Activated naive CD8-positive, alpha-beta T cell treated with anti-CD3 and anti-CD28 coated beads, Interleukin-2, amount 50 U/mL, for 24 hours (primary cell): Measurements from ENCODE around the gene PPP1R16B.

ENCODE experiments used
- ATAC-seq: fragments of 150-1000 bp; cut with Tn5 transposase; one replicate; pipeline ENCODE4 v1.10.0; 2021
- DNase-seq: peaks from one replicate; pipeline ENCODE4 v3.0.0; 2021
- H3K27ac Mint-ChIP-seq: one replicate; pipeline ENCODE4 v1.8.0; 2021; ENCODE audit warnings: mild to moderate bottlenecking, mixed read lengths
- H3K27me3 Mint-ChIP-seq: one replicate; pipeline ENCODE4 v1.8.0; 2021; ENCODE audit warnings: mixed read lengths
- H3K36me3 Mint-ChIP-seq: one replicate; pipeline ENCODE4 v1.8.0; 2021; ENCODE audit warnings: low read depth, mixed read lengths
- H3K4me1 Mint-ChIP-seq: one replicate; pipeline ENCODE4 v1.8.0; 2021; ENCODE audit warnings: mixed read lengths
- H3K4me3 Mint-ChIP-seq: one replicate; pipeline ENCODE4 v1.8.0; 2021; ENCODE audit warnings: mild to moderate bottlenecking, moderate library complexity, mixed read lengths
- H3K9me3 Mint-ChIP-seq: one replicate; pipeline ENCODE4 v1.8.0; 2021; ENCODE audit warnings: mixed read lengths

PPP1R16B gene

GRCh38 chr20:38917657-38918056 lies 112.2 kb downstream of the PPP1R16B start:
- no peaks in the 10 kb centered on the region for H3K9me3 Mint-ChIP-seq
- H3K36me3 Mint-ChIP-seq, result peaks cover 36% of the 10 kb centered on the region
- no peaks in the 10 kb centered on the region for H3K4me1 Mint-ChIP-seq
- no peak overlapping the region for H3K4me3 Mint-ChIP-seq
- no peak for ATAC-seq
- no peak overlapping the region for H3K27ac Mint-ChIP-seq
- H3K27me3 Mint-ChIP-seq, result no peaks in the 10 kb centered on the region
- DNase-seq, result no peak

- no peaks in the 10 kb centered on the region for H3K9me3 Mint-ChIP-seq
- no peak overlapping the region for H3K27ac Mint-ChIP-seq
- H3K4me3 Mint-ChIP-seq, result no peak overlapping the region
- no peaks in the 10 kb centered on the region for H3K27me3 Mint-ChIP-seq
- peaks cover 34% of the 10 kb centered on the region for H3K36me3 Mint-ChIP-seq
- ATAC-seq, result no peak
- DNase-seq, result no peak
- no peaks in the 10 kb centered on the region for H3K4me1 Mint-ChIP-seq
Measured at GRCh38 chr20:38918172-38918571, 112.7 kb downstream of the PPP1R16B start.

- Mint-ChIP-seq H3K4me3 (no peak overlapping the region), H3K4me1 (no peaks in the 10 kb centered on the region), H3K9me3 (no peaks in the 10 kb centered on the region), H3K36me3 (peaks cover 33% of the 10 kb centered on the region), H3K27ac (no peak overlapping the region), H3K27me3 (no peaks in the 10 kb centered on the region)
- DNase-seq (no peak), ATAC-seq (no peak)
Measured at GRCh38 chr20:38919683-38920082, 114.2 kb downstream of the PPP1R16B start.

- H3K9me3 Mint-ChIP-seq, result no peaks in the 10 kb centered on the region
Measured at GRCh38 chr20:38920411-38920810, 114.9 kb downstream of the PPP1R16B start.

GRCh38 chr20:38920851-38921250 lies 115.4 kb downstream of the PPP1R16B start:
- Mint-ChIP-seq H3K27me3 (no peaks in the 10 kb centered on the region), H3K4me1 (peaks cover 10% of the 10 kb centered on the region), H3K36me3 (peaks cover 23% of the 10 kb centered on the region), H3K27ac (no peak overlapping the region), H3K9me3 (no peaks in the 10 kb centered on the region), H3K4me3 (no peak overlapping the region)
- DNase-seq (no peak), ATAC-seq (no peak)

More at GRCh38 chr20:38920411-38920810, 114.9 kb downstream of the PPP1R16B start:
- Mint-ChIP-seq H3K36me3 (peaks cover 28% of the 10 kb centered on the region), H3K4me1 (peaks cover 5% of the 10 kb centered on the region), H3K27ac (no peak overlapping the region), H3K27me3 (no peaks in the 10 kb centered on the region), H3K4me3 (no peak overlapping the region)
- ATAC-seq (no peak), DNase-seq (no peak)

- Mint-ChIP-seq H3K36me3 (peaks cover 17% of the 10 kb centered on the region), H3K4me3 (peak overlapping the region; percentile 21), H3K4me1 (peaks cover 28% of the 10 kb centered on the region), H3K27me3 (no peaks in the 10 kb centered on the region), H3K27ac (peak overlapping the region; percentile 1), H3K9me3 (no peaks in the 10 kb centered on the region)
- DNase-seq, result no peak
- no peak for ATAC-seq
Measured at GRCh38 chr20:38924718-38925117, 119.2 kb downstream of the PPP1R16B start.

- Mint-ChIP-seq H3K4me3 (peak within 1 kb of the TSS; percentile 83), H3K9me3 (no peaks in the 10 kb centered on the region), H3K27ac (peak within 1 kb of the TSS; percentile 54), H3K4me1 (peaks cover 31% of the 10 kb centered on the region), H3K36me3 (peaks cover 19% of the 10 kb centered on the region), H3K27me3 (no peaks in the 10 kb centered on the region)
- ATAC-seq (peak; percentile 92), DNase-seq (peak; percentile 95)
Measured at GRCh38 chr20:38926142-38926933, 120.8 kb downstream of the PPP1R16B start, which contains the start of gene FAM83D. TSS of gene FAM83D (plus strand) at chr20:38926417. CDS start at chr20:38926443, 26 bp downstream.

- Mint-ChIP-seq H3K27me3 (no peaks in the 10 kb centered on the region), H3K27ac (no peak overlapping the region), H3K9me3 (no peaks in the 10 kb centered on the region), H3K36me3 (peaks cover 19% of the 10 kb centered on the region), H3K4me1 (peaks cover 31% of the 10 kb centered on the region), H3K4me3 (peak overlapping the region; percentile 83)
- DNase-seq, result no peak
- ATAC-seq, result no peak
Measured at GRCh38 chr20:38926934-38927616, 121.6 kb downstream of the PPP1R16B start.

- H3K27ac Mint-ChIP-seq, result peak overlapping the region; percentile 46
- DNase-seq (no peak), ATAC-seq (no peak)
- H3K36me3 Mint-ChIP-seq, result peaks cover 19% of the 10 kb centered on the region
- peaks cover 31% of the 10 kb centered on the region for H3K4me1 Mint-ChIP-seq
- H3K9me3 Mint-ChIP-seq, result no peaks in the 10 kb centered on the region
- peak overlapping the region; percentile 83 for H3K4me3 Mint-ChIP-seq
- no peaks in the 10 kb centered on the region for H3K27me3 Mint-ChIP-seq
Measured at GRCh38 chr20:38927902-38928578, 122.5 kb downstream of the PPP1R16B start.

- H3K27me3 Mint-ChIP-seq, result no peaks in the 10 kb centered on the region
- DNase-seq, result no peak
- no peak overlapping the region for H3K4me3 Mint-ChIP-seq
- H3K27ac Mint-ChIP-seq, result no peak overlapping the region
- H3K9me3 Mint-ChIP-seq, result no peaks in the 10 kb centered on the region
- ATAC-seq, result no peak
- peaks cover 19% of the 10 kb centered on the region for H3K36me3 Mint-ChIP-seq
- H3K4me1 Mint-ChIP-seq, result peaks cover 27% of the 10 kb centered on the region
Measured at GRCh38 chr20:38930242-38930569, 124.7 kb downstream of the PPP1R16B start.

- ATAC-seq, result no peak
- Mint-ChIP-seq H3K4me1 (peaks cover 21% of the 10 kb centered on the region), H3K4me3 (no peak overlapping the region)
Measured at GRCh38 chr20:38931984-38932383, 126.5 kb downstream of the PPP1R16B start.

GRCh38 chr20:38932457-38933120 lies 127.1 kb downstream of the PPP1R16B start:
- peaks cover 19% of the 10 kb centered on the region for H3K4me1 Mint-ChIP-seq
- no peak overlapping the region for H3K4me3 Mint-ChIP-seq
- no peak overlapping the region for H3K27ac Mint-ChIP-seq
- DNase-seq (no peak), ATAC-seq (no peak)
- H3K36me3 Mint-ChIP-seq, result peaks cover 18% of the 10 kb centered on the region
- no peaks in the 10 kb centered on the region for H3K27me3 Mint-ChIP-seq
- no peaks in the 10 kb centered on the region for H3K9me3 Mint-ChIP-seq

More at GRCh38 chr20:38931984-38932383, 126.5 kb downstream of the PPP1R16B start:
- DNase-seq, result no peak
- H3K27me3 Mint-ChIP-seq, result no peaks in the 10 kb centered on the region
- H3K9me3 Mint-ChIP-seq, result no peaks in the 10 kb centered on the region
- H3K36me3 Mint-ChIP-seq, result peaks cover 18% of the 10 kb centered on the region
- no peak overlapping the region for H3K27ac Mint-ChIP-seq

- Mint-ChIP-seq H3K4me1 (peaks cover 4% of the 10 kb centered on the region), H3K4me3 (no peak overlapping the region)
- no peak for DNase-seq
Measured at GRCh38 chr20:38934530-38934929, 129.0 kb downstream of the PPP1R16B start.

GRCh38 chr20:38935285-38935684 lies 129.8 kb downstream of the PPP1R16B start:
- Mint-ChIP-seq H3K9me3 (no peaks in the 10 kb centered on the region), H3K27me3 (no peaks in the 10 kb centered on the region), H3K4me1 (no peaks in the 10 kb centered on the region), H3K36me3 (peaks cover 8% of the 10 kb centered on the region), H3K4me3 (no peak overlapping the region), H3K27ac (no peak overlapping the region)
- no peak for DNase-seq
- no peak for ATAC-seq

More at GRCh38 chr20:38934530-38934929, 129.0 kb downstream of the PPP1R16B start:
- H3K36me3 Mint-ChIP-seq, result peaks cover 12% of the 10 kb centered on the region
- ATAC-seq, result no peak
- H3K27ac Mint-ChIP-seq, result no peak overlapping the region
- H3K27me3 Mint-ChIP-seq, result no peaks in the 10 kb centered on the region
- no peaks in the 10 kb centered on the region for H3K9me3 Mint-ChIP-seq
